Stimulated activated CD4-positive, alpha-beta T cell treated with anti-CD3 and anti-CD28 coated beads, TNF-alpha, amount 100 ng/mL, for 24 hours (primary cell): ENCODE measurements around the gene PPP1R37.
A peak's percentile ranks its signal among the peaks of the same experiment; 100 is the strongest.

ENCODE experiments used
- DNase-seq, 3 experiments: peaks; one replicate each; pipeline ENCODE4 v3.0.0-alpha.2; 2020; ENCODE audit warnings: low read depth in 3 of 3

The PPP1R37 gene

GRCh38 chr19:45092747-45093678, at the start of gene PPP1R37:
PPP1R37 (plus strand) TSS chr19:45093179; CDS start chr19:45093326, 147 bp downstream.
- peak; percentile 83 to 91 (median 89) for DNase-seq

- DNase-seq: no peak
Observed at GRCh38 chr19:45045671-45046353, 47.2 kb upstream of the PPP1R37 start.

- DNase-seq: no peak
Observed at GRCh38 chr19:45046355-45046754, 46.6 kb upstream of the PPP1R37 start.

GRCh38 chr19:45047188-45047797, 45.7 kb upstream of the PPP1R37 start:
- no peak for DNase-seq

- no peak for DNase-seq
Observed at GRCh38 chr19:45049073-45049736, 43.8 kb upstream of the PPP1R37 start.

GRCh38 chr19:45050036-45050435, 42.9 kb upstream of the PPP1R37 start:
- no peak for DNase-seq

GRCh38 chr19:45051929-45052579, 40.9 kb upstream of the PPP1R37 start:
- DNase-seq: no peak

GRCh38 chr19:45056831-45057230, 36.1 kb upstream of the PPP1R37 start:
- DNase-seq: no peak

GRCh38 chr19:45057444-45057843, 35.5 kb upstream of the PPP1R37 start:
- no peak for DNase-seq

- DNase-seq: no peak
Observed at GRCh38 chr19:45058622-45059159, 34.3 kb upstream of the PPP1R37 start.

GRCh38 chr19:45059258-45059965, 33.6 kb upstream of the PPP1R37 start:
- DNase-seq: peak; percentile 67 to 79 (median 75)

- DNase-seq: no peak
Observed at GRCh38 chr19:45061965-45062364, 31.0 kb upstream of the PPP1R37 start.

GRCh38 chr19:45063851-45064801, 28.9 kb upstream of the PPP1R37 start:
- no peak for DNase-seq

GRCh38 chr19:45066921-45067661, 25.9 kb upstream of the PPP1R37 start:
- DNase-seq: no peak

- DNase-seq: no peak
Observed at GRCh38 chr19:45068041-45068440, 24.9 kb upstream of the PPP1R37 start.

- no peak for DNase-seq
Observed at GRCh38 chr19:45069056-45069455, 23.9 kb upstream of the PPP1R37 start.

GRCh38 chr19:45070214-45070613, 22.8 kb upstream of the PPP1R37 start:
- no peak for DNase-seq

- no peak for DNase-seq
Observed at GRCh38 chr19:45070861-45071544, 22.0 kb upstream of the PPP1R37 start.
